ENCODE data around the gene RASSF4. TPM values are rescaled to one million over a fixed set of nuclear protein-coding genes. Genes with fewer than 3 reads are reported as not detected.

Gene RASSF4
- total RNA-seq, 1 experiment from 2014 or later, result 11.5 TPM

DNA sequence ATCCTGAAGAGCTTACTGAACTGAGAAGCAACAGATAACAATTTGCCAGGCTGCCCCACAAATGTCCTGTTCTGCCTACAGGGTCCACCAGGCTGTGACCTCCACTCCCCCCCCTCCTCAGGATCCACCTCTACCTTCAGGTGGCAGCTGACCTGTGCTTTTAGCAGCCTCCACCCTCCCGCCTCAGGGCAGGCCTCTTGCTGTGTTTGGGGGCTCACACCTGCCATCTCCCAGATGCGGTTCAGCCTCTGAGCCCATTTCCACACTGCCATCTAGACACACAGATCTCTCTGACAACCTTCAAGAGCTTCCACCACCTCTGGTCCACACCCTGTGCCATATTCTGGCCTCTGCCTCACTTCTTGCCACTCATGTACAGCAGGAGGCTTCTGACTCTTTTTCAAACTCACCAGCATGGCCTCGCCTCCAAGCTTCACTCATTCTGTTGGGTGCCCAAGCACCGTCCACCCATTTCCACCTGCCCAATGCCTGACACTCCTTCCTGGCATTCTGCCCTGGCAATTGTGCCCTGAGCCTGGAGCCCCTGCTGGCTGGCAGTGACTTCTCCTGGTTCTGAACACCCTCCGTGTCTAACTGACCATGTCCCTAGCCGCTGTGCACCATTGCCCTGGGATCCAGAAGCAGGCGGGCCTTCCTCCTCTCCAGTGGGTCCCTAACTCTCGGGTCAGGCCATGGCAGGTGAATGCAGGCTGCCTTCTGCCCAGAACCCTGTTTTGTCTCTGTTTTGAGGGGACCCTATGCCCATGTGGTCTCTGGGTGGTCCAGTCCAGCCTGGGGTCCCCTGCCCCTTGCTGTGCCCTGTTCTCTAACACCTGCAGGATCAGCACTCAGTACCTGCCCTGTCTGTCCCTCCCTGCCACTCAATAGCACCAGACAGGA, 30.0 kb upstream of the RASSF4 start:
- Histone ChIP-seq H3K23ac (ENCODE audit: insufficient read length, low read depth, low read length) (no peak overlapping the region), H4K20me1 (ENCODE audit: control insufficient read depth, insufficient read depth, insufficient read length) (no peaks in the 10 kb centered on the region), H3K14ac (ENCODE audit: insufficient read depth, low read length) (no peak overlapping the region), H3K56ac (ENCODE audit: insufficient read length, low read depth, low read length) (no peak overlapping the region), H3K4me1 (ENCODE audit: insufficient read depth, low read length) (no peaks in the 10 kb centered on the region; the same call in 1 of the 2 replicates), H2BK15ac (ENCODE audit: low read depth, low read length) (no peak overlapping the region), H3K4me2 (ENCODE audit: insufficient read depth, insufficient read length, low read length) (no peak overlapping the region), H3K79me1 (ENCODE audit: insufficient read depth, low read depth, low read length, poor library complexity, severe bottlenecking) (no peaks in the 10 kb centered on the region), H3K4ac (ENCODE audit: low read depth, low read length) (no peak overlapping the region), H3K79me2 (ENCODE audit: insufficient read depth, low read length) (no peaks in the 10 kb centered on the region), H2BK20ac (ENCODE audit: low read depth, low read length, poor library complexity, severe bottlenecking) (no peak overlapping the region), H3K18ac (ENCODE audit: insufficient read length, low read depth, low read length) (no peak overlapping the region), H3K9me3 (ENCODE audit: control insufficient read depth, low read depth, low read length) (no peaks in the 10 kb centered on the region), H3K27me3 (ENCODE audit: insufficient read depth, low read length) (no peaks in the 10 kb centered on the region), H2AK5ac (ENCODE audit: insufficient read length, low read length) (no peak overlapping the region), H2BK12ac (ENCODE audit: insufficient read length, low read depth, low read length) (no peak overlapping the region), H4K5ac (ENCODE audit: insufficient read length, low read depth, low read length) (no peak overlapping the region), H4K91ac (ENCODE audit: insufficient read length, low read depth, low read length) (no peak overlapping the region), H2BK120ac (ENCODE audit: low read depth, low read length, poor library complexity, severe bottlenecking) (no peak overlapping the region), H2BK5ac (ENCODE audit: insufficient read length, low read length) (no peak overlapping the region), H3K27ac (ENCODE audit: insufficient read length, low read depth, low read length) (no peak overlapping the region), H3K9ac (ENCODE audit: extremely low read depth, insufficient read length, low read length) (no peak overlapping the region), H4K8ac (replicated peaks; ENCODE audit: insufficient read length, low read depth, low read length) (no peak overlapping the region), H3K23me2 (ENCODE audit: insufficient read length, low read depth, low read length, poor library complexity, severe bottlenecking) (no peaks in the 10 kb centered on the region), H2AFZ (ENCODE audit: low read length) (no peak overlapping the region), H3T11ph (ENCODE audit: low read length) (no peak overlapping the region)
- Mint-ChIP-seq H3K4me3 (no peak overlapping the region), H3K27ac (no peak overlapping the region), H3K4me1 (peaks cover 0 to 6% of the 10 kb centered on the region in 2 experiments; a peak in 3 of 4 replicates), H3K27me3 (ENCODE audit: low read depth) (peaks cover 10% of the 10 kb centered on the region), H3K36me3 (ENCODE audit: insufficient read depth in 1 of 3, low read depth in 3 of 3) (no peaks in the 10 kb centered on the region), H3K9me3 (no peaks in the 10 kb centered on the region; a peak in 1 of 5 replicates)
- peak; percentile 18 for DNase-seq
- no peak for TF ChIP-seq CTCF (conservative IDR thresholded peaks at IDR 0.05)
- no CpG with 5 or more reads among the region's 8 CpGs for WGBS (ENCODE audit: extremely low coverage, insufficient read length, low lambda C conversion rate)
